GM12878 (cell line): ENCODE data around the gene SMIM17. TPM values are rescaled to one million over a fixed set of nuclear protein-coding genes. Genes with fewer than 3 reads are reported as not detected.

Source experiments
- KLF5 ChIP-seq: fragments of 450-650 bp; IDR thresholded peaks from 2 replicates; pipeline ENCODE4 v1.6.1; 2014; ENCODE audit warnings: mild to moderate bottlenecking; ENCODE audit not compliant: partially characterized antibody
- NBN ChIP-seq: fragments of 450-650 bp; IDR thresholded peaks from 2 replicates; pipeline ENCODE4 v1.6.1; 2016
- RAD21 ChIP-seq: IDR thresholded peaks from 2 replicates; pipeline ENCODE4 v1.6.1; 2011; ENCODE audit warnings: mild to moderate bottlenecking, low read depth, low read length, moderate library complexity; ENCODE audit not compliant: insufficient read depth
- SIN3A ChIP-seq: IDR thresholded peaks from 2 replicates; pipeline ENCODE4 v1.6.1; 2012; ENCODE audit warnings: low read depth, low read length, improper control_type of control experiment
- SIX5 ChIP-seq: IDR thresholded peaks from 2 replicates; pipeline ENCODE4 v1.6.1; 2011; ENCODE audit warnings: mild to moderate bottlenecking, low read depth, low read length, moderate library complexity; ENCODE audit not compliant: severe bottlenecking
- SMC3 ChIP-seq: IDR thresholded peaks from 2 replicates; pipeline ENCODE4 v1.6.1; 2011; ENCODE audit warnings: low read length, improper control_type of control experiment, borderline replicate concordance
- SREBF1 ChIP-seq: IDR thresholded peaks from 2 replicates; pipeline ENCODE4 v1.6.1; 2012; ENCODE audit warnings: mild to moderate bottlenecking, low read length
- YBX1 ChIP-seq: fragments of 450-650 bp; IDR thresholded peaks from 2 replicates; pipeline ENCODE4 v1.6.1; 2016; ENCODE audit warnings: antibody characterized with exemption
- ZNF274 ChIP-seq: IDR thresholded peaks from one replicate; pipeline ENCODE4 v1.8.0; 2011; ENCODE audit not compliant: insufficient read length, insufficient read depth
- ZNF384 ChIP-seq: IDR thresholded peaks from 2 replicates; pipeline ENCODE4 v1.6.1; 2012; ENCODE audit warnings: low read depth, mild to moderate bottlenecking, low read length, improper control_type of control experiment, borderline replicate concordance
- polyA plus RNA-seq, 11 experiments: library from polyadenylated mRNA; depleted of rRNA in 4 of 11; unstranded in 6 of 11; stranded (reverse) in 5 of 11; fragments of >200 nt; fragmentation: Nextera tagmentation in 4 of 11; fragmentation: Illumina TruSeq in 1 of 11; extraction: Ambion mirVana in 4 of 11; extraction: Trizol in 1 of 11; gene quantifications; 1 replicate in 1 of 11; 2 replicates in 10 of 11; pipeline versions ENCODE4 v1.2.1 to v1.2.3, GENCODE V29; 2011 to 2016; ENCODE audit warnings: inconsistent platforms in 2 of 11, missing spikeins in 2 of 11, low read depth in 1 of 11
- total RNA-seq, 4 experiments: library from RNA; depleted of rRNA in 3 of 4; stranded (reverse); fragments of >200 nt in 3 of 4; fragmentation: Illumina TruSeq in 1 of 4; extraction: Trizol in 1 of 4; gene quantifications; 2 replicates each; pipeline versions ENCODE4 v1.2.1 to v1.2.3, GENCODE V29; 2013 to 2021
- TF ChIP-seq, protein P1 (sequence below): fragments of 450-650 bp; IDR thresholded peaks from 2 replicates; pipeline ENCODE4 v1.6.1; 2016; ENCODE audit warnings: mild to moderate bottlenecking
- TF ChIP-seq, protein P2 (sequence below): fragments of 450-650 bp; IDR thresholded peaks from 2 replicates; pipeline ENCODE4 v1.6.1; 2016; ENCODE audit warnings: mild to moderate bottlenecking, moderate library complexity, borderline replicate concordance
- TF ChIP-seq, protein P3 (sequence below), 3 experiments: IDR thresholded peaks in 2 of 3; conservative IDR thresholded peaks in 1 of 3; 2 replicates each; pipeline ENCODE4 v1.5.1; 2011; ENCODE audit warnings: low read depth in 3 of 3, low read length in 3 of 3, mild to moderate bottlenecking in 3 of 3, control low read depth in 2 of 3, moderate library complexity in 2 of 3, inconsistent platforms in 1 of 3, mixed read lengths in 1 of 3; ENCODE audit not compliant: control insufficient read depth in 2 of 3, insufficient read depth in 1 of 3; ENCODE audit errors: extremely low read depth in 1 of 3

SMIM17 gene
- total and polyA plus RNA-seq, 10 of the 15 experiments (the other 5 are each of a cell fraction or from before 2014, with no cell fraction given) = 0.07 to 0.23 (median 0.17) TPM; not detected in 6

DNA sequence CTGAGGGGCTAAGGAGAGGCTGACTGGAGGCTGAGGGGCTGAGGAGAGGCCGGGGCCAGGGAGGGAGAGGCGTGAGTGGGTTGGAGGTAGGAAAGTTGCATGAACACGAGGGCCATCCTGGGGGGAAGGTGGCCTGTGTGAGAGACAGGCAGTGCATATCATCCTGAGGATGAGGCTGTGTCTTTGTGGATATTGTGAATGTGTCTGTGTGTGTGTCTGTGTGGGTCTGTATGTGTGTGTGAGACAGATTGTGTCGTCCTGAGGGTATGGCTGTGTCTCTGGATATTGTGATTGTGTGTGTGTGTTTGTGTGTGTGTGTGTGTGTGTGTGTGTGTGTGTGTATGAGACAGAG, 47.4 kb upstream of the SMIM17 start (continued):
- TF ChIP-seq SMC3 (no peak), NBN (0 out of 2 replicates have a peak, but pooled peaks have one; percentile 19), SIN3A (no peak), SIX5 (no peak), RAD21 (no peak), ZNF384 (no peak), SREBF1 (no peak), KLF5 (no peak), YBX1 (no peak), ZNF274 (no peak)
- TF ChIP-seq, protein P1, sequence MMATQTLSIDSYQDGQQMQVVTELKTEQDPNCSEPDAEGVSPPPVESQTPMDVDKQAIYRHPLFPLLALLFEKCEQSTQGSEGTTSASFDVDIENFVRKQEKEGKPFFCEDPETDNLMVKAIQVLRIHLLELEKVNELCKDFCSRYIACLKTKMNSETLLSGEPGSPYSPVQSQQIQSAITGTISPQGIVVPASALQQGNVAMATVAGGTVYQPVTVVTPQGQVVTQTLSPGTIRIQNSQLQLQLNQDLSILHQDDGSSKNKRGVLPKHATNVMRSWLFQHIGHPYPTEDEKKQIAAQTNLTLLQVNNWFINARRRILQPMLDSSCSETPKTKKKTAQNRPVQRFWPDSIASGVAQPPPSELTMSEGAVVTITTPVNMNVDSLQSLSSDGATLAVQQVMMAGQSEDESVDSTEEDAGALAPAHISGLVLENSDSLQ = peak; percentile 6; the same call in 1 of the 2 replicates
- TF ChIP-seq, protein P2, sequence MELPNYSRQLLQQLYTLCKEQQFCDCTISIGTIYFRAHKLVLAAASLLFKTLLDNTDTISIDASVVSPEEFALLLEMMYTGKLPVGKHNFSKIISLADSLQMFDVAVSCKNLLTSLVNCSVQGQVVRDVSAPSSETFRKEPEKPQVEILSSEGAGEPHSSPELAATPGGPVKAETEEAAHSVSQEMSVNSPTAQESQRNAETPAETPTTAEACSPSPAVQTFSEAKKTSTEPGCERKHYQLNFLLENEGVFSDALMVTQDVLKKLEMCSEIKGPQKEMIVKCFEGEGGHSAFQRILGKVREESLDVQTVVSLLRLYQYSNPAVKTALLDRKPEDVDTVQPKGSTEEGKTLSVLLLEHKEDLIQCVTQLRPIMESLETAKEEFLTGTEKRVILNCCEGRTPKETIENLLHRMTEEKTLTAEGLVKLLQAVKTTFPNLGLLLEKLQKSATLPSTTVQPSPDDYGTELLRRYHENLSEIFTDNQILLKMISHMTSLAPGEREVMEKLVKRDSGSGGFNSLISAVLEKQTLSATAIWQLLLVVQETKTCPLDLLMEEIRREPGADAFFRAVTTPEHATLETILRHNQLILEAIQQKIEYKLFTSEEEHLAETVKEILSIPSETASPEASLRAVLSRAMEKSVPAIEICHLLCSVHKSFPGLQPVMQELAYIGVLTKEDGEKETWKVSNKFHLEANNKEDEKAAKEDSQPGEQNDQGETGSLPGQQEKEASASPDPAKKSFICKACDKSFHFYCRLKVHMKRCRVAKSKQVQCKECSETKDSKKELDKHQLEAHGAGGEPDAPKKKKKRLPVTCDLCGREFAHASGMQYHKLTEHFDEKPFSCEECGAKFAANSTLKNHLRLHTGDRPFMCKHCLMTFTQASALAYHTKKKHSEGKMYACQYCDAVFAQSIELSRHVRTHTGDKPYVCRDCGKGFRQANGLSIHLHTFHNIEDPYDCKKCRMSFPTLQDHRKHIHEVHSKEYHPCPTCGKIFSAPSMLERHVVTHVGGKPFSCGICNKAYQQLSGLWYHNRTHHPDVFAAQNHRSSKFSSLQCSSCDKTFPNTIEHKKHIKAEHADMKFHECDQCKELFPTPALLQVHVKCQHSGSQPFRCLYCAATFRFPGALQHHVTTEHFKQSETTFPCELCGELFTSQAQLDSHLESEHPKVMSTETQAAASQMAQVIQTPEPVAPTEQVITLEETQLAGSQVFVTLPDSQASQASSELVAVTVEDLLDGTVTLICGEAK = no peak
- TF ChIP-seq, protein P3, sequence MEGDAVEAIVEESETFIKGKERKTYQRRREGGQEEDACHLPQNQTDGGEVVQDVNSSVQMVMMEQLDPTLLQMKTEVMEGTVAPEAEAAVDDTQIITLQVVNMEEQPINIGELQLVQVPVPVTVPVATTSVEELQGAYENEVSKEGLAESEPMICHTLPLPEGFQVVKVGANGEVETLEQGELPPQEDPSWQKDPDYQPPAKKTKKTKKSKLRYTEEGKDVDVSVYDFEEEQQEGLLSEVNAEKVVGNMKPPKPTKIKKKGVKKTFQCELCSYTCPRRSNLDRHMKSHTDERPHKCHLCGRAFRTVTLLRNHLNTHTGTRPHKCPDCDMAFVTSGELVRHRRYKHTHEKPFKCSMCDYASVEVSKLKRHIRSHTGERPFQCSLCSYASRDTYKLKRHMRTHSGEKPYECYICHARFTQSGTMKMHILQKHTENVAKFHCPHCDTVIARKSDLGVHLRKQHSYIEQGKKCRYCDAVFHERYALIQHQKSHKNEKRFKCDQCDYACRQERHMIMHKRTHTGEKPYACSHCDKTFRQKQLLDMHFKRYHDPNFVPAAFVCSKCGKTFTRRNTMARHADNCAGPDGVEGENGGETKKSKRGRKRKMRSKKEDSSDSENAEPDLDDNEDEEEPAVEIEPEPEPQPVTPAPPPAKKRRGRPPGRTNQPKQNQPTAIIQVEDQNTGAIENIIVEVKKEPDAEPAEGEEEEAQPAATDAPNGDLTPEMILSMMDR (IDR thresholded peaks at IDR 0.05 in 2 of 3, conservative IDR thresholded peaks at IDR 0.05 in 1 of 3; ENCODE audit: control insufficient read depth in 2 of 3, extremely low read depth in 1 of 3, insufficient read depth in 1 of 3, low read depth in 3 of 3, low read length in 3 of 3) = no peak
